ENCODE measurements around the gene C11orf24.

Gene C11orf24

GRCh38 chr11:68242616-68243015 is 29.2 kb downstream of the C11orf24 start:
- no peak for DNase-seq

- DNase-seq = no peak
Observed at GRCh38 chr11:68231621-68232020, 40.2 kb downstream of the C11orf24 start.

- no peak for DNase-seq
Observed at GRCh38 chr11:68229601-68230000, 42.2 kb downstream of the C11orf24 start.

- DNase-seq = no peak
Observed at GRCh38 chr11:68226421-68226820, 45.4 kb downstream of the C11orf24 start.

GRCh38 chr11:68224606-68225005 is 47.2 kb downstream of the C11orf24 start:
- no peak for DNase-seq

GRCh38 chr11:68223275-68223674 is 48.5 kb downstream of the C11orf24 start:
- DNase-seq = no peak

- no peak for DNase-seq
Observed at GRCh38 chr11:68221406-68221805, 50.4 kb downstream of the C11orf24 start.

GRCh38 chr11:68216171-68216938 is 55.4 kb downstream of the C11orf24 start:
- DNase-seq = no peak

- DNase-seq = no peak
Observed at GRCh38 chr11:68215524-68216170, 56.1 kb downstream of the C11orf24 start.

GRCh38 chr11:68215087-68215445 is 56.7 kb downstream of the C11orf24 start:
- DNase-seq = no peak

GRCh38 chr11:68214173-68215086 is 57.3 kb downstream of the C11orf24 start:
- DNase-seq = peak; percentile 21

GRCh38 chr11:68213555-68214172 is 58.1 kb downstream of the C11orf24 start:
- DNase-seq = peak; percentile 95

GRCh38 chr11:68213135-68213515 is 58.6 kb downstream of the C11orf24 start, which contains the start of gene KMT5B:
Gene KMT5B (minus strand): TSS chr11:68213296. CDS start chr11:68190076, 23,220 bp downstream.
- DNase-seq = peak; percentile 82

- DNase-seq = peak; percentile 51
Observed at GRCh38 chr11:68212421-68213134, 59.2 kb downstream of the C11orf24 start.

- DNase-seq = no peak
Observed at GRCh38 chr11:68211546-68211945, 60.2 kb downstream of the C11orf24 start.

All from NCI-H345 (cell line).